Loucy (cell line): Measurements from ENCODE around the gene BRCC3.

Source experiments
- H2AFZ ChIP-seq: fragments of 200-600 bp; sonication (generic); 2 replicates; pipeline ENCODE4 v1.6.0; 2016; ENCODE audit warnings: antibody characterized with exemption, mild to moderate bottlenecking, low read length, moderate library complexity
- H3F3A ChIP-seq: fragments of 200-600 bp; 2 replicates; pipeline ENCODE4 v1.6.0; 2016; ENCODE audit warnings: antibody characterized with exemption, low read depth, mild to moderate bottlenecking
- H3K27me3 ChIP-seq: fragments of 200-600 bp; sonication (generic); 2 replicates; pipeline ENCODE4 v1.6.1; 2014; ENCODE audit warnings: low read length, mild to moderate bottlenecking; ENCODE audit not compliant: insufficient read depth, poor library complexity, severe bottlenecking
- H3K36me3 ChIP-seq: fragments of 200-600 bp; sonication (generic); 2 replicates; pipeline ENCODE4 v1.6.1; 2016; ENCODE audit warnings: low read length; ENCODE audit not compliant: insufficient read depth
- H3K4me1 ChIP-seq: fragments of 200-600 bp; sonication (generic); 2 replicates; pipeline ENCODE4 v1.5.1; 2014; ENCODE audit warnings: low read length, mild to moderate bottlenecking; ENCODE audit not compliant: insufficient read depth, poor library complexity, severe bottlenecking
- H3K4me2 ChIP-seq: fragments of 200-600 bp; sonication (generic); 2 replicates; pipeline ENCODE4 v1.6.0; 2014; ENCODE audit warnings: antibody characterized with exemption, low read length, low read depth, mild to moderate bottlenecking; ENCODE audit not compliant: poor library complexity, severe bottlenecking
- H3K4me3 ChIP-seq: fragments of 200-600 bp; sonication (generic); 2 replicates; pipeline ENCODE4 v1.5.1; 2014; ENCODE audit warnings: low read length, mild to moderate bottlenecking, mixed read lengths; ENCODE audit not compliant: poor library complexity, severe bottlenecking
- H3K79me2 ChIP-seq: fragments of 200-600 bp; sonication (generic); 2 replicates; pipeline ENCODE4 v1.6.1; 2014; ENCODE audit warnings: low read length; ENCODE audit not compliant: insufficient read depth
- H3K9ac ChIP-seq: fragments of 200-600 bp; sonication (generic); 2 replicates; pipeline ENCODE4 v1.6.0; 2014; ENCODE audit warnings: mild to moderate bottlenecking, low read depth, low read length, moderate library complexity; ENCODE audit not compliant: poor library complexity, severe bottlenecking
- H3K9me2 ChIP-seq: fragments of 200-600 bp; sonication (generic); replicated peaks from 2 replicates; pipeline ENCODE4 v1.6.1; 2016; ENCODE audit warnings: low read depth, low read length, mixed read lengths
- H3K9me3 ChIP-seq: fragments of 200-600 bp; sonication (generic); 2 replicates; pipeline ENCODE4 v1.6.1; 2014; ENCODE audit warnings: mild to moderate bottlenecking, antibody characterized with exemption, low read length, low read depth; ENCODE audit not compliant: insufficient read depth
- H4K20me1 ChIP-seq: fragments of 200-600 bp; sonication (generic); 2 replicates; pipeline ENCODE4 v1.6.0; 2014; ENCODE audit warnings: antibody characterized with exemption, low read length, mild to moderate bottlenecking; ENCODE audit not compliant: insufficient read depth, poor library complexity, severe bottlenecking
- CTCF ChIP-seq: fragments of 200-600 bp; sonication (generic); conservative IDR thresholded peaks from 2 replicates; pipeline ENCODE4 v1.5.1; 2014; ENCODE audit warnings: mild to moderate bottlenecking, antibody characterized with exemption, low read length
- EZH2phosphoT487 ChIP-seq: fragments of 200-600 bp; IDR thresholded peaks from 2 replicates; pipeline ENCODE4 v1.6.1; 2018; ENCODE audit warnings: antibody characterized with exemption, mild to moderate bottlenecking, moderate library complexity, borderline replicate concordance

BRCC3 gene

GRCh38 chrX:155026420-155026726 lies 44.9 kb upstream of the BRCC3 start:
- TF ChIP-seq EZH2phosphoT487 (no peak), CTCF (no peak)

GRCh38 chrX:155026727-155027508 lies 44.4 kb upstream of the BRCC3 start, which contains the start of gene FUNDC2:
Gene FUNDC2 (plus strand): TSS chrX:155026844. CDS start chrX:155026939, 95 bp downstream.
- H3K79me2 ChIP-seq = peaks cover 36% of the 10 kb centered on the region
- no peaks in the 10 kb centered on the region for H3K27me3 ChIP-seq
- peaks cover 8% of the 10 kb centered on the region for H3F3A ChIP-seq
- H3K36me3 ChIP-seq = no peaks in the 10 kb centered on the region
- peak within 1 kb of the TSS; percentile 94 for H2AFZ ChIP-seq
- H3K9me2 ChIP-seq = no peaks in the 10 kb centered on the region
- H4K20me1 ChIP-seq = no peaks in the 10 kb centered on the region
- TF ChIP-seq CTCF (no peak), EZH2phosphoT487 (no peak)
- H3K4me2 ChIP-seq = peak within 1 kb of the TSS; percentile 97
- no peaks in the 10 kb centered on the region for H3K9me3 ChIP-seq
- peaks cover 11% of the 10 kb centered on the region for H3K4me1 ChIP-seq
- peak within 1 kb of the TSS; percentile 100 for H3K4me3 ChIP-seq
- peak within 1 kb of the TSS; percentile 95 for H3K9ac ChIP-seq

More at GRCh38 chrX:155026420-155026726, 44.9 kb upstream of the BRCC3 start:
- H3K4me2 ChIP-seq = peak overlapping the region; percentile 76
- no peaks in the 10 kb centered on the region for H3K9me3 ChIP-seq
- peaks cover 31% of the 10 kb centered on the region for H3K79me2 ChIP-seq
- H3K27me3 ChIP-seq = no peaks in the 10 kb centered on the region
- peak overlapping the region; percentile 83; the same call in 1 of the 2 replicates for H2AFZ ChIP-seq
- H3F3A ChIP-seq = peaks cover 8% of the 10 kb centered on the region
- H3K36me3 ChIP-seq = no peaks in the 10 kb centered on the region
- H3K4me1 ChIP-seq = peaks cover 11% of the 10 kb centered on the region
- no peaks in the 10 kb centered on the region for H4K20me1 ChIP-seq
- H3K4me3 ChIP-seq = peak overlapping the region; percentile 100
- H3K9ac ChIP-seq = peak overlapping the region; percentile 79
- no peaks in the 10 kb centered on the region for H3K9me2 ChIP-seq

- H3K4me3 ChIP-seq = peak overlapping the region; percentile 100
- H3K36me3 ChIP-seq = no peaks in the 10 kb centered on the region
- H3K4me1 ChIP-seq = peaks cover 11% of the 10 kb centered on the region
- peaks cover 36% of the 10 kb centered on the region for H3K79me2 ChIP-seq
- peaks cover 8% of the 10 kb centered on the region for H3F3A ChIP-seq
- no peaks in the 10 kb centered on the region for H3K27me3 ChIP-seq
- TF ChIP-seq EZH2phosphoT487 = no peak
- TF ChIP-seq CTCF = no peak
- no peaks in the 10 kb centered on the region for H4K20me1 ChIP-seq
- H3K9me3 ChIP-seq = no peaks in the 10 kb centered on the region
- no peaks in the 10 kb centered on the region for H3K9me2 ChIP-seq
- H3K4me2 ChIP-seq = peak overlapping the region; percentile 97
- peak overlapping the region; percentile 95 for H3K9ac ChIP-seq
- H2AFZ ChIP-seq = peak overlapping the region; percentile 94
Observed at GRCh38 chrX:155027509-155028066, 43.7 kb upstream of the BRCC3 start.
